Progenitor cell of endocrine pancreas (in vitro differentiated cells): Measurements from ENCODE around the gene KIF20B. TPM values are rescaled to one million over a fixed set of nuclear protein-coding genes. Genes with fewer than 3 reads are reported as not detected.
"Not testable (repeated sequence)": the region's sequence is repeated elsewhere in the genome, so short reads cannot be mapped to it uniquely, and the experiment has no call there.

Experiments
- DNase-seq: peaks from one replicate; pipeline ENCODE4 v3.0.0; 2021; ENCODE audit warnings: low spot score; ENCODE audit not compliant: unreplicated experiment
- H3K27ac Mint-ChIP-seq: 2 replicates; pipeline ENCODE4 v1.8.0; 2021; ENCODE audit warnings: mild to moderate bottlenecking, moderate library complexity, mixed read lengths
- H3K27me3 Mint-ChIP-seq: 2 replicates; pipeline ENCODE4 v1.8.0; 2021; ENCODE audit warnings: mixed read lengths
- H3K36me3 Mint-ChIP-seq: 2 replicates; pipeline ENCODE4 v1.8.0; 2022; ENCODE audit warnings: mixed read lengths; ENCODE audit not compliant: insufficient read depth
- H3K4me1 Mint-ChIP-seq: 2 replicates; pipeline ENCODE4 v1.8.0; 2021; ENCODE audit warnings: low read depth, mixed read lengths
- H3K4me3 Mint-ChIP-seq: 2 replicates; pipeline ENCODE4 v1.8.0; 2021; ENCODE audit warnings: low read depth, mild to moderate bottlenecking, moderate library complexity, mixed read lengths
- H3K9me3 Mint-ChIP-seq: 2 replicates; pipeline ENCODE4 v1.8.0; 2021; ENCODE audit warnings: low read depth, mixed read lengths
- total RNA-seq: library from RNA; stranded (reverse); gene quantifications from 2 replicates; pipeline ENCODE4 v1.2.1, GENCODE V29; 2021
- TF ChIP-seq, protein P1 (sequence below): fragments of 200-600 bp; sonication (generic); IDR thresholded peaks from one replicate; pipeline ENCODE4 v1.5.0; 2021; ENCODE audit warnings: antibody characterized with exemption, mild to moderate bottlenecking; ENCODE audit not compliant: unreplicated experiment

Gene KIF20B
- total RNA-seq, 1 donor from 2014 or later = 27.0 TPM

DNA sequence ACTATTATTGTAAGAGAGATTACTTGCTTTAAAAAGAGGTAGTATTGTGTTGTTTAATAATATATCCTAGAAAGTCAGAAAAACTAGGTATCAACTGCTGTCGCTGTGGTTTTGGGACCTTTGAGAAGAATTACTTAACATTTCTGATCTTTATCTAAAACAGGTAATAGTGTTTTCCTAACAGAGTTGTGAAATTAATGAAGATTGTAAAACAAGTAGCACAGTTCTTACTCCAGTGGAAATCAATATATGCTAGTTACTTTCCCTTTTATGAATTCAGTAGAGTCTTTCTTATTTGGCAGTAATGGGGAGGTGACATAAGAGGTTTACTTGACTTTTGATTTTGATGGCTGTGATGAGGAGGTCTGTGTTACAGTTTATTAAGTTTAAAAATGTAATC is 58.1 kb downstream of the KIF20B start:
- no peak for DNase-seq
- H3K9me3 Mint-ChIP-seq = no peaks in the 10 kb centered on the region
- peaks cover 20% of the 10 kb centered on the region for H3K36me3 Mint-ChIP-seq
- H3K27ac Mint-ChIP-seq = no peak overlapping the region
- no peak overlapping the region for H3K4me3 Mint-ChIP-seq
- no peaks in the 10 kb centered on the region for H3K27me3 Mint-ChIP-seq
- peaks cover 3% of the 10 kb centered on the region for H3K4me1 Mint-ChIP-seq
- TF ChIP-seq, protein P1, sequence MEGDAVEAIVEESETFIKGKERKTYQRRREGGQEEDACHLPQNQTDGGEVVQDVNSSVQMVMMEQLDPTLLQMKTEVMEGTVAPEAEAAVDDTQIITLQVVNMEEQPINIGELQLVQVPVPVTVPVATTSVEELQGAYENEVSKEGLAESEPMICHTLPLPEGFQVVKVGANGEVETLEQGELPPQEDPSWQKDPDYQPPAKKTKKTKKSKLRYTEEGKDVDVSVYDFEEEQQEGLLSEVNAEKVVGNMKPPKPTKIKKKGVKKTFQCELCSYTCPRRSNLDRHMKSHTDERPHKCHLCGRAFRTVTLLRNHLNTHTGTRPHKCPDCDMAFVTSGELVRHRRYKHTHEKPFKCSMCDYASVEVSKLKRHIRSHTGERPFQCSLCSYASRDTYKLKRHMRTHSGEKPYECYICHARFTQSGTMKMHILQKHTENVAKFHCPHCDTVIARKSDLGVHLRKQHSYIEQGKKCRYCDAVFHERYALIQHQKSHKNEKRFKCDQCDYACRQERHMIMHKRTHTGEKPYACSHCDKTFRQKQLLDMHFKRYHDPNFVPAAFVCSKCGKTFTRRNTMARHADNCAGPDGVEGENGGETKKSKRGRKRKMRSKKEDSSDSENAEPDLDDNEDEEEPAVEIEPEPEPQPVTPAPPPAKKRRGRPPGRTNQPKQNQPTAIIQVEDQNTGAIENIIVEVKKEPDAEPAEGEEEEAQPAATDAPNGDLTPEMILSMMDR = no peak

DNA sequence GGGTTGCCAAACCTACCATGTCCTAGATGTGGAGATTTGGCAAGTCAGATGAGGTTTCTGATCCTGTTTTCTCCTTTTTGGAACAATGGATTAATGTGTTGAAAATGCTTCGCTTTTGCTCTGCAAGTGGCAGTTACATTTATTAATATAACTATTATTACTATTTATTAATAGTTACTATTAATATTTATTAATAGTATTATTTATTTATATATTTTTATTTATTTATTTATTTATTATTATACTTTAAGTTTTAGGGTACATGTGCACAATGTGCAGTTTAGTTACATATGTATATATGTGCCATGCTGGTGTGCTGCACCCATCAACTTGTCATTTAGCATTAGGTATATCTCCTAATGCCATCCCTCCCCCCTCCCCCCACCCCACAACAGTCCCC is 62.3 kb downstream of the KIF20B start:
- not testable (repeated sequence) for DNase-seq, H3K4me1 Mint-ChIP-seq, H3K27me3 Mint-ChIP-seq, H3K4me3 Mint-ChIP-seq, H3K27ac Mint-ChIP-seq, H3K9me3 Mint-ChIP-seq
- peaks cover 30% of the 10 kb centered on the region for H3K36me3 Mint-ChIP-seq

DNA sequence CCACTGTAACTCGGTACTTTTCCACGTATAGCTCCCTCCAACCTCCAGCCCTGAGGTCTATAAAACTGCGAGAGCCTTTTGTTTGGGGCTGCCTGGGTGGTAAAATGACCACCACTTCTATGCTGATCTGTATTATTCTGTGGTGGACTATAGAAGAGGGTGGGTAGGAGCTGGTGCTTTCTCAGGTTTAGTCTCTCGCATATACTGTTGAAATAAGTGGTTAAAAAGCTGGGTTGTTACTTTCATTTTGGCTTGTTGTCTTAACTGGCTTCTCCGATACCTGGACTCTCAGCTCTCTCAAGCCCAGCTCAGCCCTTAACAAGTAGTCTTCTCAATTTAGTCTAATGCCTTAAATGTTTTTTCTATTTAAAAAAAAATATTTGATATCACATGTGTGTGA is 70.3 kb downstream of the KIF20B start:
- Mint-ChIP-seq H3K36me3 (peaks cover 19% of the 10 kb centered on the region), H3K27me3 (no peaks in the 10 kb centered on the region), H3K27ac (no peak overlapping the region), H3K4me1 (no peaks in the 10 kb centered on the region), H3K4me3 (no peak overlapping the region), H3K9me3 (peaks cover 7% of the 10 kb centered on the region)
- no peak for DNase-seq
- TF ChIP-seq, protein P1 = no peak

DNA sequence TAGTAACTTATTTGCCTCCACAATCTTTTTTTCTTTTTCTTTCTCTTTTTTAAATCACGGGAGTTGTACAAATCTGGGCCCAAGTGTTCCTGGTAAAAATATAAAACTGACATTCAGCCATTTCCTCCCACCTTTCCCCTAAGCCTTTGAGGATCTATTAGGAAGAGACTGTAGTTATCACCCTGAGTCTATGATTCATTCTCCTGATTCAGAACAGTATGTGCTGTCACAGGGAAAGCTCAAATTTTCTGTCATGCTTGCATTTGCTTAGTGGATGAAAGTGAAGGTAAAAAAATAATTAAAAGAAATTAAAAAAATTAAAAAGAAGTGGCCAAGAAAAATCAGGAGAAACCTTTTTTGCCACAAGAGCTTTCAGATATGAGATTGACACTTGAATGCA is 71.7 kb downstream of the KIF20B start:
- Mint-ChIP-seq H3K4me3 (no peak overlapping the region), H3K9me3 (peaks cover 11% of the 10 kb centered on the region), H3K36me3 (peaks cover 26% of the 10 kb centered on the region), H3K27ac (no peak overlapping the region), H3K4me1 (no peaks in the 10 kb centered on the region), H3K27me3 (no peaks in the 10 kb centered on the region)
- TF ChIP-seq, protein P1 = no peak
- no peak for DNase-seq

DNA sequence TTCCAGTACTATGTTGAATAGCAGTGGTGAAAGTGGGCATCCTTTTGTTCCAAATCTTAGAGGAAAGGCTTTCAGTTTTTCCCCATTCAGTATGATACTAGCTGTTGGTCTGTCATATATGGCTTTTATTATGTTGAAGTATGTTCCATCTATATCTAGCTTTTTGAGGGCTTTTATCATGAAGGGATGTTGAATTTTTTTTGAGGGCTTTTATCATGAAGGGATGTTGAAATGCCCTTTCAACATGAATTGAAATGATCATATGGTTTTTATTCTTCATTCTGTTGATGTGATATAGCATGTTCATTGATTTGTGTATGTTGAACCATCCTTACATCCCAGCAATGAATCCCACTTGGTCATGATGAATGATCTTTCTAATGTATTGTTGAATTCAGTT is 75.3 kb downstream of the KIF20B start:
- no peak for DNase-seq
- H3K4me1 Mint-ChIP-seq = peaks cover 5% of the 10 kb centered on the region
- TF ChIP-seq, protein P1 = no peak
- H3K9me3 Mint-ChIP-seq = peaks cover 11% of the 10 kb centered on the region
- H3K27me3 Mint-ChIP-seq = no peaks in the 10 kb centered on the region
- H3K36me3 Mint-ChIP-seq = peaks cover 28% of the 10 kb centered on the region
- no peak overlapping the region for H3K4me3 Mint-ChIP-seq
- no peak overlapping the region for H3K27ac Mint-ChIP-seq

DNA sequence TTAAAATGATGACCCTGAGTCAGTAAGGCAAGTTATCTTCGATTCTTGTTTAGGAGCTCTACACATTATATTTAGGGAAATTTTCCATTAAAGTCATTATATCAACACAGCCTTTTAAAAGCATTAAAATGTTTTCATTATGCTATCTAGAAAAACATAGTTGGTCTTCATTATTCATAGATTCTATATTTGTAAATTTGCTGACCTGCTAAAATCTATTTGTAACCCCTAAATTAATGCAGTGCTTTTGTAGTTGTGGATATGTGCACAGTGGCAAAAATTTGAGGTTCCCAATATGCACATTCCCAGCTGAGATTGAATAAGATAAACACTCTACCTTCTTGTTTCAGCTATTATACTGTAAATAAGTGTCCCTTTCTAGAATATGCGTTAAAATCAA is 81.1 kb downstream of the KIF20B start:
- Mint-ChIP-seq H3K36me3 (peaks cover 7% of the 10 kb centered on the region), H3K4me1 (peaks cover 5% of the 10 kb centered on the region), H3K4me3 (no peak overlapping the region), H3K27me3 (no peaks in the 10 kb centered on the region), H3K9me3 (peaks cover 4% of the 10 kb centered on the region), H3K27ac (no peak overlapping the region)
- TF ChIP-seq, protein P1 = no peak
- DNase-seq = no peak
